Activated CD8-positive, alpha-beta memory T cell treated with anti-CD3 and anti-CD28 coated beads for 36 hours (primary cell): Measurements from ENCODE around the gene SSH2. TPM values are rescaled to one million over a fixed set of nuclear protein-coding genes. Genes with fewer than 3 reads are reported as not detected.
"Not testable (repeated sequence)": the region's sequence is repeated elsewhere in the genome, so short reads cannot be mapped to it uniquely, and the experiment has no call there.

Experiments used
- CTCF ChIA-PET: fragments of 350-600 bp; sonication (Branson Sonifier 250); formaldehyde crosslinking; loops from one replicate; lab custom pipeline; 2021; ENCODE audit warnings: antibody characterized with exemption; lab: Charles Lee
- POLR2A ChIA-PET: fragments of 350-600 bp; sonication (Branson Sonifier 250); formaldehyde crosslinking; loops from one replicate; lab custom pipeline; 2021; ENCODE audit warnings: antibody characterized with exemption; lab: Charles Lee
- total RNA-seq, 2 experiments: library from RNA; stranded (reverse); gene quantifications; one replicate each; pipeline ENCODE4 v1.2.3, GENCODE V29; 2021

SSH2 gene
- total RNA-seq, 2 experiments from 2014 or later, result 26.5 to 27.3 TPM

- POLR2A ChIA-PET, result no interaction called here
Observed at GRCh38 chr17:29733166-29733565, 196.9 kb downstream of the SSH2 start.

GRCh38 chr17:29732613-29733012, 197.4 kb downstream of the SSH2 start:
- ChIA-PET POLR2A (no interaction called here), CTCF (interaction anchor here (1.2 kb wide), 1 partner anchor 93 kb away, joined by 3 read pairs; no protein-coding TSS in a partner anchor)

More at GRCh38 chr17:29733166-29733565, 196.9 kb downstream of the SSH2 start:
- CTCF ChIA-PET, result interaction anchor here (0.7 kb wide), 1 partner anchor 230 kb away, joined by 6 read pairs; no protein-coding TSS in a partner anchor

- POLR2A ChIA-PET, result no interaction called here
- CTCF ChIA-PET, result interaction anchor here (1.2 kb wide), 1 partner anchor 93 kb away, joined by 3 read pairs; no protein-coding TSS in a partner anchor
Observed at GRCh38 chr17:29732209-29732608, 197.8 kb downstream of the SSH2 start.

GRCh38 chr17:29731589-29731929, 198.5 kb downstream of the SSH2 start:
- CTCF ChIA-PET, result interaction anchor here (1.2 kb wide), 1 partner anchor 92 kb away, joined by 3 read pairs; no protein-coding TSS in a partner anchor
- POLR2A ChIA-PET, result no interaction called here

GRCh38 chr17:29728490-29728889, 201.5 kb downstream of the SSH2 start:
- ChIA-PET POLR2A (no interaction called here), CTCF (no interaction called here)

GRCh38 chr17:29726715-29727252, 203.2 kb downstream of the SSH2 start:
- CTCF ChIA-PET, result no interaction called here
- POLR2A ChIA-PET, result interaction anchor here (0.6 kb wide), 1 partner anchor 18 kb away, joined by 3 read pairs; no protein-coding TSS in a partner anchor

- CTCF ChIA-PET, result interaction anchor here (1.0 kb wide), 1 partner anchor 10 kb away, joined by 3 read pairs; no protein-coding TSS in a partner anchor
- POLR2A ChIA-PET, result not testable (repeated sequence)
Observed at GRCh38 chr17:29725408-29725807, 204.6 kb downstream of the SSH2 start.

GRCh38 chr17:29723278-29724047, 206.6 kb downstream of the SSH2 start:
- POLR2A ChIA-PET, result interaction anchor here (1.2 kb wide), 1 partner anchor 18 kb away, joined by 4 read pairs; no protein-coding TSS in a partner anchor
- CTCF ChIA-PET, result interaction anchor here (0.5 to 1.4 kb wide), 3 partner anchors 17 to 84 kb away, joined by 3 to 6 read pairs (median 4); no protein-coding TSS in a partner anchor

- POLR2A ChIA-PET, result interaction anchor here (0.5 to 1.2 kb wide), 4 partner anchors 12 to 101 kb away, joined by 3 to 6 read pairs (median 4); no protein-coding TSS in a partner anchor
Observed at GRCh38 chr17:29722411-29723198, 207.4 kb downstream of the SSH2 start.

GRCh38 chr17:29720551-29720950, 209.5 kb downstream of the SSH2 start:
- CTCF ChIA-PET, result no interaction called here
- POLR2A ChIA-PET, result no interaction called here

More at GRCh38 chr17:29722411-29723198, 207.4 kb downstream of the SSH2 start:
- CTCF ChIA-PET, result interaction anchor here (1.1 to 1.5 kb wide), 3 partner anchors 16 to 83 kb away, joined by 3 to 4 read pairs (median 4); no protein-coding TSS in a partner anchor

- CTCF ChIA-PET, result no interaction called here
Observed at GRCh38 chr17:29719469-29719868, 210.6 kb downstream of the SSH2 start.

GRCh38 chr17:29718446-29719039, 211.5 kb downstream of the SSH2 start:
- ChIA-PET CTCF (interaction anchor here (0.6 to 0.7 kb wide), 2 partner anchors 60 to 130 kb away, joined by 4 read pairs; no protein-coding TSS in a partner anchor), POLR2A (interaction anchor here (0.6 to 0.7 kb wide), 2 partner anchors 15 to 500 kb away, joined by 7 read pairs; no protein-coding TSS in a partner anchor)

More at GRCh38 chr17:29719469-29719868, 210.6 kb downstream of the SSH2 start:
- POLR2A ChIA-PET, result no interaction called here

- POLR2A ChIA-PET, result interaction anchor here (0.6 to 0.7 kb wide), 2 partner anchors 14 to 499 kb away, joined by 7 read pairs; no protein-coding TSS in a partner anchor
- CTCF ChIA-PET, result no interaction called here
Observed at GRCh38 chr17:29717817-29718216, 212.2 kb downstream of the SSH2 start.

- CTCF ChIA-PET, result no interaction called here
- POLR2A ChIA-PET, result no interaction called here
Observed at GRCh38 chr17:29716566-29716965, 213.5 kb downstream of the SSH2 start.

GRCh38 chr17:29715680-29716079, 214.3 kb downstream of the SSH2 start:
- CTCF ChIA-PET, result no interaction called here
- POLR2A ChIA-PET, result no interaction called here

GRCh38 chr17:29714146-29714545, 215.9 kb downstream of the SSH2 start:
- CTCF ChIA-PET, result no interaction called here
- POLR2A ChIA-PET, result no interaction called here

- ChIA-PET CTCF (interaction anchor here (0.6 kb wide), 1 partner anchor 787 kb away, joined by 3 read pairs; no protein-coding TSS in a partner anchor), POLR2A (no interaction called here)
Observed at GRCh38 chr17:29713626-29714025, 216.4 kb downstream of the SSH2 start.

GRCh38 chr17:29711588-29712385, 218.2 kb downstream of the SSH2 start:
- ChIA-PET POLR2A (no interaction called here), CTCF (interaction anchor here (0.6 to 1.1 kb wide), 2 partner anchors 13 to 220 kb away, joined by 3 read pairs; no protein-coding TSS in a partner anchor)
